Astrocyte (in vitro differentiated cells and primary cell): ENCODE measurements around the gene PRKCA. TPM values are rescaled to one million over a fixed set of nuclear protein-coding genes. Genes with fewer than 3 reads are reported as not detected.
A peak's percentile ranks its signal among the peaks of the same experiment; 100 is the strongest.
"Not testable (repeated sequence)": the region's sequence is repeated elsewhere in the genome, so short reads cannot be mapped to it uniquely, and the experiment has no call there.

ENCODE experiments used
- DNase-seq: peaks from one replicate; pipeline ENCODE4 v3.0.0-alpha.2; 2010; ENCODE audit warnings: low read depth
- FAIRE-seq: peaks from 2 replicates; lab custom pipeline; 2011; peaks lifted over from hg19 to GRCh38; lab: Jason Lieb, UNC
- H2AFZ ChIP-seq: 2 replicates; pipeline ENCODE4 v1.6.0; 2012; ENCODE audit warnings: low read depth, low read length, inconsistent platforms
- H3K27ac ChIP-seq: 2 replicates; pipeline ENCODE4 v1.5.1; 2011; ENCODE audit warnings: low read depth, low read length, inconsistent platforms
- H3K27me3 ChIP-seq: 2 replicates; pipeline ENCODE4 v1.6.0; 2011; ENCODE audit warnings: low read length, inconsistent platforms; ENCODE audit not compliant: insufficient read depth
- H3K36me3 ChIP-seq: 2 replicates; pipeline ENCODE4 v1.5.1; 2011; ENCODE audit warnings: low read length, inconsistent platforms; ENCODE audit not compliant: insufficient read depth
- H3K4me1 ChIP-seq: 2 replicates; pipeline ENCODE4 v1.5.1; 2011; ENCODE audit warnings: low read length, inconsistent platforms; ENCODE audit not compliant: insufficient read depth
- H3K4me2 ChIP-seq: 2 replicates; pipeline ENCODE4 v1.6.0; 2012; ENCODE audit warnings: low read length, inconsistent platforms
- H3K4me3 ChIP-seq: 2 replicates; pipeline ENCODE4 v1.5.1; 2011; ENCODE audit warnings: low read depth, mild to moderate bottlenecking, low read length, inconsistent platforms; ENCODE audit not compliant: insufficient read depth
- H3K79me2 ChIP-seq: 2 replicates; pipeline ENCODE4 v1.6.0; 2012; ENCODE audit warnings: mild to moderate bottlenecking, low read length, inconsistent platforms; ENCODE audit not compliant: insufficient read depth
- H3K9ac ChIP-seq: 2 replicates; pipeline ENCODE4 v1.6.0; 2012; ENCODE audit warnings: mild to moderate bottlenecking, low read length, inconsistent platforms
- H3K9me3 ChIP-seq: 2 replicates; pipeline ENCODE4 v1.5.1; 2012; ENCODE audit warnings: low read depth, mild to moderate bottlenecking, low read length, inconsistent platforms; ENCODE audit not compliant: insufficient read depth
- H4K20me1 ChIP-seq: 2 replicates; pipeline ENCODE4 v1.6.0; 2012; ENCODE audit warnings: low read length, inconsistent platforms; ENCODE audit not compliant: insufficient read depth
- H3K27ac Mint-ChIP-seq: one replicate; pipeline ENCODE4 v1.8.0; 2021; ENCODE audit warnings: mild to moderate bottlenecking, mixed read lengths; ENCODE audit not compliant: unreplicated experiment
- H3K27me3 Mint-ChIP-seq: one replicate; pipeline ENCODE4 v1.8.0; 2021; ENCODE audit warnings: low read depth, mixed read lengths; ENCODE audit not compliant: unreplicated experiment
- H3K36me3 Mint-ChIP-seq: one replicate; pipeline ENCODE4 v1.8.0; 2021; ENCODE audit warnings: low read depth, mixed read lengths; ENCODE audit not compliant: unreplicated experiment
- H3K4me1 Mint-ChIP-seq: one replicate; pipeline ENCODE4 v1.8.0; 2021; ENCODE audit warnings: low read depth, mixed read lengths; ENCODE audit not compliant: unreplicated experiment
- H3K4me3 Mint-ChIP-seq: one replicate; pipeline ENCODE4 v1.8.0; 2021; ENCODE audit warnings: mild to moderate bottlenecking, moderate library complexity, mixed read lengths; ENCODE audit not compliant: unreplicated experiment
- H3K9me3 Mint-ChIP-seq: one replicate; pipeline ENCODE4 v1.8.0; 2021; ENCODE audit warnings: mild to moderate bottlenecking, mixed read lengths; ENCODE audit not compliant: unreplicated experiment
- EZH2 ChIP-seq: IDR thresholded peaks from 2 replicates; pipeline ENCODE4 v1.6.1; 2012; ENCODE audit warnings: mild to moderate bottlenecking, low read length, inconsistent platforms; ENCODE audit not compliant: insufficient read depth
- total RNA-seq: library from RNA; stranded (reverse); gene quantifications from 2 replicates; pipeline ENCODE4 v1.2.1, GENCODE V29; 2021
- TF ChIP-seq, protein P1 (sequence below): IDR thresholded peaks from 2 replicates; pipeline ENCODE4 v1.5.1; 2011; ENCODE audit warnings: low read depth, mild to moderate bottlenecking, inconsistent platforms, low read length, moderate library complexity; ENCODE audit not compliant: insufficient read depth

The PRKCA gene
- total RNA-seq, 1 donor from 2014 or later: 49.9 TPM

DNA sequence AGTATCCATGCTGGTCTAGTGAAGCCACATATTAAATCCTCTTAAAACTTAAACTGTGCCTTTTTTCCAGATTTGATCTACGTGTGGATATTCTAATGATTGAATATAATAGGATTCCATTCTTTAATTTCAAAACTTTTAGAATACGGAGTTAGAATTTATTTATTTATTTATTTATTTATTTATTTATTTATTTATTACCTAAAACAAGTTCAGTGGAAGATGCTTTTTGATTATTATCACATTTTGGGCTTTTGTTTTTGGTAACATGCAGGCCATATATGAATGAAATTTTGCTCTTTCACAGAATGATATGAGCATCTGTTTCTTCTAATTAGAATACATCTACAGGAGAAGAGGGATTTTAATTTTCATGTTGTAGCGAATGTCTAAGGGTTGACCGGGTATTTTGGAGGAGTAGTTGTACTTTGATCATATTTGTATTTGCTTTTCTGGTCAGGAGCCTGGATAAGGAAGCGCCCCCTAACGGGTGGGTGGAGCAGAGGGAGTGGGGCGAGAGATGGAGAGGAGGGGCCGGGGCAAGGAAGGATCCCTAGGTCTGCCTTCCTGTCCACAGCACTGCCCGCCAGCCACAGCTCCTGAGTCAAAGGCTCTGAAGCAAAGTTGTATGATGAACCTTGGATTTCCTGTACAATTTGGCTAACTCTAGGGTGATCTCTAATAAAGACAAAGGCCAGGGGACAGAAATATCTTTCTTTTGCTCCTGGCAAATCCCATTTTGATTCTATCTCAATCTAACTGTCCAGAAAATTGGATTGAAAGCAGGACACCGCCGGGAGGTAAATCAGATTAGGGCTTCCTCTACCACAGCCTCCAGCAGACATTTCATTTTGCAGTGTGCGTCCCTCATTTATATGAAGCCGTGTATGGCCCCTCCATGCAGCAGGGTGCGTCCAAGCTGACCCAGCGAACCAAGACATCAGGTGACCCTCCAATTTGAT lies 149.1 kb downstream of the PRKCA start:
- H3K4me2 ChIP-seq: no peak overlapping the region
- H3K27me3 ChIP-seq: no peaks in the 10 kb centered on the region
- no peak for FAIRE-seq
- Mint-ChIP-seq H3K4me3 (no peak overlapping the region), H3K9me3 (peaks cover 4% of the 10 kb centered on the region), H3K27ac (peak overlapping the region; percentile 50), H3K4me1 (peaks cover 19% of the 10 kb centered on the region), H3K27me3 (no peaks in the 10 kb centered on the region), H3K36me3 (peaks cover 9% of the 10 kb centered on the region)
- peaks cover 48% of the 10 kb centered on the region for H3K79me2 ChIP-seq
- H3K36me3 ChIP-seq: no peaks in the 10 kb centered on the region
- peaks cover 7% of the 10 kb centered on the region for H3K4me1 ChIP-seq
- H2AFZ ChIP-seq: no peak overlapping the region
- peaks cover 18% of the 10 kb centered on the region for H4K20me1 ChIP-seq
- H3K4me3 ChIP-seq: no peak overlapping the region
- H3K9ac ChIP-seq: no peak overlapping the region
- no peak for TF ChIP-seq EZH2
- TF ChIP-seq, protein P1, sequence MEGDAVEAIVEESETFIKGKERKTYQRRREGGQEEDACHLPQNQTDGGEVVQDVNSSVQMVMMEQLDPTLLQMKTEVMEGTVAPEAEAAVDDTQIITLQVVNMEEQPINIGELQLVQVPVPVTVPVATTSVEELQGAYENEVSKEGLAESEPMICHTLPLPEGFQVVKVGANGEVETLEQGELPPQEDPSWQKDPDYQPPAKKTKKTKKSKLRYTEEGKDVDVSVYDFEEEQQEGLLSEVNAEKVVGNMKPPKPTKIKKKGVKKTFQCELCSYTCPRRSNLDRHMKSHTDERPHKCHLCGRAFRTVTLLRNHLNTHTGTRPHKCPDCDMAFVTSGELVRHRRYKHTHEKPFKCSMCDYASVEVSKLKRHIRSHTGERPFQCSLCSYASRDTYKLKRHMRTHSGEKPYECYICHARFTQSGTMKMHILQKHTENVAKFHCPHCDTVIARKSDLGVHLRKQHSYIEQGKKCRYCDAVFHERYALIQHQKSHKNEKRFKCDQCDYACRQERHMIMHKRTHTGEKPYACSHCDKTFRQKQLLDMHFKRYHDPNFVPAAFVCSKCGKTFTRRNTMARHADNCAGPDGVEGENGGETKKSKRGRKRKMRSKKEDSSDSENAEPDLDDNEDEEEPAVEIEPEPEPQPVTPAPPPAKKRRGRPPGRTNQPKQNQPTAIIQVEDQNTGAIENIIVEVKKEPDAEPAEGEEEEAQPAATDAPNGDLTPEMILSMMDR: no peak
- DNase-seq: no peak
- no peaks in the 10 kb centered on the region for H3K9me3 ChIP-seq
- no peak overlapping the region for H3K27ac ChIP-seq

GRCh38 chr17:66455060-66455459 lies 152.6 kb downstream of the PRKCA start:
- Mint-ChIP-seq H3K4me3 (no peak overlapping the region), H3K27ac (no peak overlapping the region), H3K27me3 (no peaks in the 10 kb centered on the region), H3K36me3 (peaks cover 17% of the 10 kb centered on the region), H3K4me1 (peaks cover 19% of the 10 kb centered on the region), H3K9me3 (peaks cover 8% of the 10 kb centered on the region)
- no peak overlapping the region for H3K27ac ChIP-seq
- H3K9me3 ChIP-seq: no peaks in the 10 kb centered on the region
- no peaks in the 10 kb centered on the region for H3K36me3 ChIP-seq
- H2AFZ ChIP-seq: no peak overlapping the region
- TF ChIP-seq, protein P1: no peak
- TF ChIP-seq EZH2: no peak
- peaks cover 4% of the 10 kb centered on the region for H4K20me1 ChIP-seq
- H3K79me2 ChIP-seq: peaks cover 35% of the 10 kb centered on the region
- H3K27me3 ChIP-seq: no peaks in the 10 kb centered on the region
- no peak overlapping the region for H3K9ac ChIP-seq
- DNase-seq: peak; percentile 80
- H3K4me1 ChIP-seq: peaks cover 14% of the 10 kb centered on the region
- FAIRE-seq: no peak
- peak overlapping the region; percentile 15 for H3K4me2 ChIP-seq
- H3K4me3 ChIP-seq: no peak overlapping the region

DNA sequence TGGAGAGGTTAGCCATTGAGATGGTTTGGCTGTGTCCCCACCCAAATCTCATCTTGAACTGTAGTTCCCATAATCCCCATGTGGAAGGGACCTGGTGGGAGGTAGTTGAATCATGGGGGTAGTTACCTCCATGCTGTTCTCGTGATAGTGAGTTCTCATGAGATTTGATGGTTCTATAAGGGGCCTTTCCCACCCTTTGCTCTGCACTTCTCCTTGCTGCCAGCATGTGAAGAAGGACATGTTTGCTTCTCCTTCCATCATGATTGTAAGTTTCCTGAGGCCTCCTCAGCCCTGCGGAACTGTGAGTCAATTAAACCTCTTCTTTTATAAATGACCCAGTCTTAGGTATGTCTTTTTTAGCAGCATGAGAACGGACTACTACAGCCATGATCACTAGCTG lies 155.1 kb downstream of the PRKCA start:
- H2AFZ ChIP-seq, H4K20me1 ChIP-seq, H3K27ac ChIP-seq, H3K4me3 Mint-ChIP-seq, H3K27ac Mint-ChIP-seq, H3K4me3 ChIP-seq, H3K27me3 ChIP-seq, H3K9me3 ChIP-seq, H3K4me2 ChIP-seq, H3K36me3 ChIP-seq, DNase-seq, FAIRE-seq, H3K27me3 Mint-ChIP-seq, H3K9ac ChIP-seq, H3K9me3 Mint-ChIP-seq: not testable (repeated sequence)
- peaks cover 17% of the 10 kb centered on the region for H3K36me3 Mint-ChIP-seq
- Histone ChIP-seq H3K4me1 (peaks cover 30% of the 10 kb centered on the region), H3K79me2 (peaks cover 34% of the 10 kb centered on the region)
- peaks cover 29% of the 10 kb centered on the region for H3K4me1 Mint-ChIP-seq
